GM20431 (cell line): ENCODE data around the gene AGR2.

Experiments
- in situ Hi-C: fragments of 300-500 bp; cut with MseI, MboI; formaldehyde crosslinking; loops from one replicate; pipeline ENCODE4 v1.15.0; 2020; ENCODE audit warnings: low sequenced_read_pairs; ENCODE audit not compliant: unreplicated experiment

AGR2 gene

GRCh38 chr7:16745645-16746044 is 59.2 kb downstream of the AGR2 start:
- in situ Hi-C loops, result no loop called here

- in situ Hi-C loops, result no loop called here
Measured at GRCh38 chr7:16744518-16745250, 60.1 kb downstream of the AGR2 start.

GRCh38 chr7:16743236-16743635 is 61.6 kb downstream of the AGR2 start:
- in situ Hi-C loops, result no loop called here

- in situ Hi-C loops, result no loop called here
Measured at GRCh38 chr7:16742547-16742946, 62.3 kb downstream of the AGR2 start.
